Measurements from ENCODE around the gene ANKS6. TPM values are rescaled to one million over a fixed set of nuclear protein-coding genes. Genes with fewer than 3 reads are reported as not detected.

The ANKS6 gene
- total and polyA plus RNA-seq, 11 donors, result 1.9 to 8.0 (median 3.7) TPM

GRCh38 chr9:98797491-98797890 lies 1.1 kb upstream of the ANKS6 start:
- H3K27ac ChIP-seq, result no peak overlapping the region
- no peaks in the 10 kb centered on the region for H3K27me3 ChIP-seq
- TF ChIP-seq CTCF (IDR thresholded peaks at IDR 0.05) (no peak), POLR2A (IDR thresholded peaks at IDR 0.05) (no peak)
- H3K9me3 ChIP-seq, result peaks cover 0 to 10% (median 0%) of the 10 kb centered on the region in 12 donors
- H3K4me3 ChIP-seq, result no peak overlapping the region
- ATAC-seq (no peak), DNase-seq (no peak)
- H3K4me1 ChIP-seq, result peaks cover 0 to 17% (median 9%) of the 10 kb centered on the region in 12 donors
- WGBS, 4 donors, result 87 to 94% (median 89%) methylated on average over 4 of the region's 4 CpGs
- intact Hi-C loops (cut with DNase I), result no loop called here
- no peaks in the 10 kb centered on the region for H3K36me3 ChIP-seq

GRCh38 chr9:98795970-98796363 lies 388 bp downstream of the ANKS6 start:
- Histone ChIP-seq H3K27me3 (no peaks in the 10 kb centered on the region), H3K4me3 (peak overlapping the region; percentile 61 to 92 (median 74)), H3K27ac (peak overlapping the region in 5 of 12 donors; percentile 17 to 62 (median 59)), H3K36me3 (no peaks in the 10 kb centered on the region), H3K9me3 (peaks cover 0 to 10% (median 0%) of the 10 kb centered on the region in 12 donors), H3K4me1 (peaks cover 0 to 24% (median 14%) of the 10 kb centered on the region in 12 donors)
- intact Hi-C loops (cut with DNase I), result no loop called here
- 0 to 3% (median 1%) methylated on average over 21 to 48 of the region's 48 CpGs for WGBS, 4 donors
- no peak for TF ChIP-seq POLR2A (IDR thresholded peaks at IDR 0.05)
- no peak for TF ChIP-seq CTCF (IDR thresholded peaks at IDR 0.05)
- ATAC-seq, result peak in 2 of 4 donors; percentile 9 to 16
- DNase-seq, result peak in 2 of 5 donors; percentile 42 to 69

DNA sequence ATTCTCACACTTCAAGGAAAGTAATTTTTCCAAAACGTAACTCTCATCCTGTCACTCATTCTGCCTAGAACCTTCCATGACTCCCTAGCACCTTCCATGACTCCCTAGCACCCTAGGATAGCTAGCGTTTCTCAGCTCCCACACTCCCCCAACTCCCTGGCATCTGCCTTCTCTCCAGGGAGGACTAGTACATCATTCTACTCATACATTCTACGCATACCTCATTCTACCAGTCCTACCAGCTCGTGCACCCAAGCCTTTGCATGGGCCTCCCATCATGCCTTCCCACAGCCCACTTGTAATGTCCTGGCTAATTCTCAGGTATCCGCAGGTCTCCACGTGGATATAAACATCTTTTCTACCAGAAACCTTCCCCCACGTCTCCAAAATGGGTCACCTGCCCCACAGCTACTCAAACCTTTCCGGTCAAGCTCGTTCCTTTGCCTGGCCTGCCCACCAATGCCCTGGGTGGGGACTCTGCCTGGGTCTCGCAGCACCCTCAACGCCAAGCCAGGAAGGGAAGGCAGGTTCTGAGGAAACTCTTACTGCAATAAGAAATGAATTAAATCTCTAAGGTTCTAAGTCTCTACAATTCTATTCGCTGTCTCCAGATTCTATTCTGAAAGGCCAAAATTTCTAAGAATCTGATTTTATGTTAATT lies 930 bp downstream of the ANKS6 start:
- TF ChIP-seq POLR2A (IDR thresholded peaks at IDR 0.05), result no peak
- TF ChIP-seq CTCF (IDR thresholded peaks at IDR 0.05), result no peak
- H3K4me1 ChIP-seq, result peaks cover 0 to 26% (median 16%) of the 10 kb centered on the region in 12 donors
- peaks cover 0 to 10% (median 0%) of the 10 kb centered on the region in 12 donors for H3K9me3 ChIP-seq
- 65 to 77% (median 69%) methylated on average over 12 of the region's 12 CpGs for WGBS, 4 donors
- ATAC-seq (no peak), DNase-seq (no peak)
- intact Hi-C loops (cut with DNase I), result no loop called here
- H3K4me3 ChIP-seq, result peak overlapping the region; percentile 61 to 92 (median 74)
- H3K27me3 ChIP-seq, result no peaks in the 10 kb centered on the region
- peak overlapping the region in 3 of 12 donors; percentile 55 to 62 (median 59) for H3K27ac ChIP-seq
- H3K36me3 ChIP-seq, result no peaks in the 10 kb centered on the region

GRCh38 chr9:98794802-98795201 lies 1.6 kb downstream of the ANKS6 start:
- Histone ChIP-seq H3K4me1 (peaks cover 0 to 26% (median 16%) of the 10 kb centered on the region in 12 donors), H3K27me3 (no peaks in the 10 kb centered on the region), H3K4me3 (peak overlapping the region in 1 of 12 donors; percentile 92), H3K9me3 (peaks cover 0 to 10% (median 0%) of the 10 kb centered on the region in 12 donors), H3K36me3 (peaks cover 0 to 4% (median 0%) of the 10 kb centered on the region in 9 donors), H3K27ac (no peak overlapping the region)
- WGBS, 4 donors, result 86 to 95% (median 90%) methylated on average over 3 of the region's 3 CpGs
- intact Hi-C loops (cut with DNase I), result loop anchor here in 5 of 10 donors (5.0 kb wide), 1 partner anchor 478 kb away; no protein-coding TSS in a partner anchor
- TF ChIP-seq POLR2A (IDR thresholded peaks at IDR 0.05), result no peak
- TF ChIP-seq CTCF (IDR thresholded peaks at IDR 0.05), result no peak
- no peak for DNase-seq
- no peak for ATAC-seq
